GM11168 (cell line): ENCODE data around the gene TGIF2LX.
"Not testable (repeated sequence)": the region's sequence is repeated elsewhere in the genome, so short reads cannot be mapped to it uniquely, and the experiment has no call there.

Experiments used
- in situ Hi-C: fragments of 300-500 bp; cut with MboI; formaldehyde crosslinking; loops from one replicate; pipeline ENCODE4 v1.12.0; 2022; ENCODE audit warnings: low sequenced_read_pairs; ENCODE audit not compliant: unreplicated experiment

TGIF2LX gene

GRCh38 chrX:89921665-89922064 lies at the start of gene TGIF2LX:
TSS of gene TGIF2LX (plus strand) at chrX:89921908. CDS start at chrX:89922086, 178 bp downstream.
- in situ Hi-C loops, result not testable (repeated sequence)

GRCh38 chrX:89922338-89922934 lies 728 bp downstream of the TGIF2LX start:
- in situ Hi-C loops, result not testable (repeated sequence)

- in situ Hi-C loops, result not testable (repeated sequence)
Observed at GRCh38 chrX:89943077-89943476, 21.4 kb downstream of the TGIF2LX start.

- in situ Hi-C loops, result not testable (repeated sequence)
Observed at GRCh38 chrX:89965588-89965987, 43.9 kb downstream of the TGIF2LX start.
